ENCODE data around the gene SCN2B.

DNA sequence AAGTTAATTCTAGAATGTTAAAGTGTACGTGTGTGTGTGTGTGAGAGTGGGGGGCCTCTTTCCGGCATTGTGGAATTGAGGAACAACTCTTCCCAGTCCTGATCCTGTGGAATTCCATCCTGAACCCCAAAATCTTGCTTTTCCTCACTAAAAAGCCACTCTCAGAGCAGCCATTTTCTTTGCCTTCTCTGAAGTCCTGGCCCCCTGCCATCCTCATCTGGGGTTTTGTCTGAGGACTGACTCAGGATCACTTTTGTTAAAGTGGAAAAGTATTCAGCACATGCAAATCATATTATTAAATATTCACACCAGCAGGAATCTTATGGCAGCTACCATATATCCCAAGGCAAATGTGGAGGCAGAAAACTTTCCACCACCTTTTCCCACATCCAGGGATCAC is 27.6 kb downstream of the SCN2B start:
- TF ChIP-seq, protein P1, sequence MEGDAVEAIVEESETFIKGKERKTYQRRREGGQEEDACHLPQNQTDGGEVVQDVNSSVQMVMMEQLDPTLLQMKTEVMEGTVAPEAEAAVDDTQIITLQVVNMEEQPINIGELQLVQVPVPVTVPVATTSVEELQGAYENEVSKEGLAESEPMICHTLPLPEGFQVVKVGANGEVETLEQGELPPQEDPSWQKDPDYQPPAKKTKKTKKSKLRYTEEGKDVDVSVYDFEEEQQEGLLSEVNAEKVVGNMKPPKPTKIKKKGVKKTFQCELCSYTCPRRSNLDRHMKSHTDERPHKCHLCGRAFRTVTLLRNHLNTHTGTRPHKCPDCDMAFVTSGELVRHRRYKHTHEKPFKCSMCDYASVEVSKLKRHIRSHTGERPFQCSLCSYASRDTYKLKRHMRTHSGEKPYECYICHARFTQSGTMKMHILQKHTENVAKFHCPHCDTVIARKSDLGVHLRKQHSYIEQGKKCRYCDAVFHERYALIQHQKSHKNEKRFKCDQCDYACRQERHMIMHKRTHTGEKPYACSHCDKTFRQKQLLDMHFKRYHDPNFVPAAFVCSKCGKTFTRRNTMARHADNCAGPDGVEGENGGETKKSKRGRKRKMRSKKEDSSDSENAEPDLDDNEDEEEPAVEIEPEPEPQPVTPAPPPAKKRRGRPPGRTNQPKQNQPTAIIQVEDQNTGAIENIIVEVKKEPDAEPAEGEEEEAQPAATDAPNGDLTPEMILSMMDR (IDR thresholded peaks at IDR 0.05) = no peak
- TF ChIP-seq POLR2AphosphoS5 (IDR thresholded peaks at IDR 0.05) (no peak), POLR2A (IDR thresholded peaks at IDR 0.05) (no peak), EP300 (IDR thresholded peaks at IDR 0.05) (no peak)

Data from stomach (tissue), 4 donors.